ENCODE results near the gene NCAPD2.
"Not testable (repeated sequence)": the region's sequence is repeated elsewhere in the genome, so short reads cannot be mapped to it uniquely, and the experiment has no call there.

- TF ChIP-seq CTCF (conservative IDR thresholded peaks at IDR 0.05); EZH2 (IDR thresholded peaks at IDR 0.05; ENCODE audit: low read depth): not testable (repeated sequence)
Measured at GRCh38 chr12:6466751-6467150, 27.2 kb upstream of the NCAPD2 start.
